OCI-LY7 (cell line): ENCODE measurements around the gene PDE11A.

Experiments used
- EZH2phosphoT487 ChIP-seq: fragments of 200-600 bp; sonication (generic); IDR thresholded peaks from 2 replicates; pipeline ENCODE4 v1.6.1; 2018; ENCODE audit warnings: low read depth, borderline replicate concordance, mild to moderate bottlenecking, mixed run types, antibody characterized with exemption, low read length, moderate library complexity, mixed read lengths
- TF ChIP-seq, protein P1 (sequence below): fragments of 200-600 bp; sonication (generic); conservative IDR thresholded peaks from 2 replicates; pipeline ENCODE4 v1.5.1; 2014; ENCODE audit warnings: mild to moderate bottlenecking, antibody characterized with exemption, low read length, moderate library complexity, mixed read lengths

DNA sequence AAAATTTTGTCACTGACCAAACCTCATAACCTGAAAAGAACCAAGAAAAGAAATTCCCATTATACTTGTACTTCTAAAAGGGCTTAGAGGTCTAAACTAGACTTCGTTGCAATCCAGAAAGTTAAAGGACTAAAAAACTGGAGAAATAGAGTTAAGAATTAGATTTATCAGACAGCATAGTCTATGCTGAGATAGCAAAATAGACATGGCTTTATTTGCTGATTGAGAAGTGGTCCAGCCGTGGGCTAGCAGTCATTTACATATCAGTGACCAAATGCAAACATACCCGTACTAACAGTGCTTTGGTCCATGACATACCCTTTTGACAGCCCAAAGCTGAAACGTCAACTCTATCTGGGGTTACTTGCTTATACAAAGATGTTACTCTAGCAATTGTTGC is 456.5 kb downstream of the PDE11A start:
- TF ChIP-seq, protein P1, sequence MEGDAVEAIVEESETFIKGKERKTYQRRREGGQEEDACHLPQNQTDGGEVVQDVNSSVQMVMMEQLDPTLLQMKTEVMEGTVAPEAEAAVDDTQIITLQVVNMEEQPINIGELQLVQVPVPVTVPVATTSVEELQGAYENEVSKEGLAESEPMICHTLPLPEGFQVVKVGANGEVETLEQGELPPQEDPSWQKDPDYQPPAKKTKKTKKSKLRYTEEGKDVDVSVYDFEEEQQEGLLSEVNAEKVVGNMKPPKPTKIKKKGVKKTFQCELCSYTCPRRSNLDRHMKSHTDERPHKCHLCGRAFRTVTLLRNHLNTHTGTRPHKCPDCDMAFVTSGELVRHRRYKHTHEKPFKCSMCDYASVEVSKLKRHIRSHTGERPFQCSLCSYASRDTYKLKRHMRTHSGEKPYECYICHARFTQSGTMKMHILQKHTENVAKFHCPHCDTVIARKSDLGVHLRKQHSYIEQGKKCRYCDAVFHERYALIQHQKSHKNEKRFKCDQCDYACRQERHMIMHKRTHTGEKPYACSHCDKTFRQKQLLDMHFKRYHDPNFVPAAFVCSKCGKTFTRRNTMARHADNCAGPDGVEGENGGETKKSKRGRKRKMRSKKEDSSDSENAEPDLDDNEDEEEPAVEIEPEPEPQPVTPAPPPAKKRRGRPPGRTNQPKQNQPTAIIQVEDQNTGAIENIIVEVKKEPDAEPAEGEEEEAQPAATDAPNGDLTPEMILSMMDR, result no peak
- TF ChIP-seq EZH2phosphoT487, result no peak
